NCI-H2196 treated with DMSO at 0.1 percent for 48 hours (cell line): Measurements from ENCODE around the gene MRPS18A.
"Not testable (repeated sequence)": the region's sequence is repeated elsewhere in the genome, so short reads cannot be mapped to it uniquely, and the experiment has no call there.

ENCODE experiments used
- DNase-seq: peaks from one replicate; lab custom pipeline; 2025; ENCODE audit not compliant: unreplicated experiment; lab: John Stamatoyannopoulos, UW

The MRPS18A gene

DNA sequence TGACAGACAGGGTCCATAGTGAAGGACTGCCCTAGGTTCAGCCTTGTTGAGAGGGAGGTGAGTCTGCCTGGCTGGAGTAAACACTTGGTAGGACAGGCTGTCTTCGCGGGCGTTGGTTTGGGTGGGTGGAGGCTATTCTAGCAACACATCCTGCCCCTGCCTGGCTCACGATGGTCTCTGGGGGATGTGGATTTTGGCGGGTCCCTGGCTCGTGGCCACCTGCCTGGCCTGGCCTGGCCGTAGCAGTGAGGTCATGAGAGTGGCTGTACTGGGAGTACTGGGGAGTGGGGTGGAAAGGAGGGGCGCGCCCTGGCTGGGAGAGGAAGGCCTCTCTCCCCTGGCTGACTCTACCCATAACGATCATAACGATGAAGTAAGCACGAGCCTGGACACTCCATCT is 30.2 kb upstream of the MRPS18A start:
- DNase-seq, result no peak

DNA sequence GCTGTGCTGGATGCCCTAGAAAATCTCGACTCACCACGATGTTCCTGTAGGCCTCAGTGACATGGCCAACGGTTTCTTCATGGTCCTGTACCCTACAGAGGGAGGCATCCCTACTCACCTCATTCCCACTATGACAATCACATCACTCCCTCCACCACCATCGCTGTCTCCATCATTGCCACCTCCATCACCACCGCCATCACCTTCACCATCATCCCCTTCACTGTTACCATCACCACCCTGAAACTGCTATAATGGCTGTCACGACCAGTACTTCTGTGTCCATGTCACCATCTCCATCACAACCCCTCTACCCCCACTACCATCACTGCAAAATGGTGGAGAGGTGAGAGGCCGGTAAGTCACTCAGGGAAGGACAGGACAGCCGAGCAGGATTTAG is 29.8 kb upstream of the MRPS18A start:
- DNase-seq, result no peak

- no peak for DNase-seq
Measured at GRCh38 chr6:43716099-43716498, 28.5 kb upstream of the MRPS18A start.

DNA sequence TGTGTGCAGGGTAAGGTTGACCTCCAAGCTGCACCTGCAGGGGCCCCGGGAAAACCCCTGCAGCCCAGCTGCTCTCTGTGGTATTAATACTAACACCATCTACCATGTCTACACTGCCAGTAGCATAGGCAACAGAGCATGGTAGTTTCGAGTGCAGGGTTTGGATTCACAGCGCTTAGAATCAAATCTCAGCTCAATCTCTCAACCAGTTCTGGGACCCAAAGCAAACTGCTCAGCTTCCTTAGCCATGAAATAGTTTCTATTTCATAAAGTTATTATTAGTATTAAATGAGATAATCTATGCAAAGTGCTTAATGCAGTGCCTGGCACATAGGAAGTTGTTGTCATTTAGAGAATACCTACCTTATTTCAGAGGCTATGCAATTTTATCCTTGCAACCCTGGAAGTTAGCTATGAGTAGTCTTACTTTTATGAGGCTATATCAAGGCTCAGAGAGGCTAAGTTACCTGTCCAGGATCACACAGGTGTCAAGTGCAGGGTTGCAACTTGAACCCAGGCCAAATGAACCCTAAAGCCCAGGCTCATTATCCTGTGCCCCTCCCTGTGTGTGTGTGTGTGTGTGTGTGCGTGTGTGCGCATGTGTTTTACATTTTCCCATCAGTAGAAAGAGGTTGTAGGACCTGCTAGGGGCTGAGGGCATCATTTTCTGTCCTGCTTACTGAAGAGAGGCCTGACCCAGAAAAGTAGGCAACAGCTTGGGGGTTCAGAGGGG is 27.6 kb upstream of the MRPS18A start:
- no peak for DNase-seq

GRCh38 chr6:43714311-43715055 is 26.9 kb upstream of the MRPS18A start:
- no peak for DNase-seq

DNA sequence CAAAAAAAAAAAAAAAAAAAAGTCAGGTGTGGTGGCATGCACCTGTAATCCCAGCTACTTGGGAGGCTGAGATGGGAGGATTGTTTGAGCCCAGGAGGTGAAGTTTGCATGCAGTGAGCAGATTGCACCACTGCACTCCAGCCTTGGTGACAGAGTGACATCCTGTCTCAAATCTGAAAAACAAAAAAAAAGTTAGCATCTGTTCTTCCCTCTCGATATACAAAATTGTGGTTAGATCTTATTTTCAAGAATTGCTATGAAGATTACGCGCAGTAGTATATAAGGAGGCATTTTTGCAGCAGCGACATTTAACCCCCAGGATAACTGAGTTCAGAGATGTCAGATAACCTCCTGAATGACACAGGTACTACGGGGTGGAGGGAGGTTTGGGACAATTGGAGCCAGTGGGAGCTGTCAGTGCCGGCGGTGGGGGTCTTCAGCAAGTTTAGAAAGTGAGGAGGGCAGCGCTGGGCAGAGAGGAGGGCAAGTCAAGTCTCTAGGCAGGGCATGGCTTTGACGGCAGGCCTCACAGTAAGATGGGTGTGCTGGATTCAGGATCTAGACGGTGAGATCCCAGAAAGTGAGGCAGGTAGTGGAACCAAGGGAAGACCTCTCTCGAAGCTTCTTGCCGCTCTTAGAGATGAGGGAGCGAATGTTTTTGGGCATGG is 26.2 kb upstream of the MRPS18A start:
- no peak for DNase-seq

DNA sequence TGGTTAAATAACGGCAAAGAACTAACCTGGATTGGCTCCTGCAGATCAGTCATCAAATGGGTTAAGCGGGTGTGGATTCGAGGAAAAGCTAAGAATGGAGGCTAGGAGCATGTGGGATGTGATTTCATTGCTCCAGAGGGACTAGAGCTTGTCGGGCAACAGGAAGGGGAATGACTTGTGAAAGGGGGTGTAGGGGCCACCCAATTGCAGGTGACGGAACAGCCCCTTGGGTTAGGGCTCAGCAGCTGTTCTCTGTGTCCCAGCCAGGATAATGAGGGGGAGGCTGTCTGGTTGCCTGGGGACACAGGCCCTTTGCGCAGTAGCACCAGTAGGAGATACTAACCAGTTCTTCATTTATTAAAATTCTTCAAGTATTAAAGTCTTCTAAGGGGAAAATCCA is 25.0 kb upstream of the MRPS18A start:
- DNase-seq, result no peak

DNA sequence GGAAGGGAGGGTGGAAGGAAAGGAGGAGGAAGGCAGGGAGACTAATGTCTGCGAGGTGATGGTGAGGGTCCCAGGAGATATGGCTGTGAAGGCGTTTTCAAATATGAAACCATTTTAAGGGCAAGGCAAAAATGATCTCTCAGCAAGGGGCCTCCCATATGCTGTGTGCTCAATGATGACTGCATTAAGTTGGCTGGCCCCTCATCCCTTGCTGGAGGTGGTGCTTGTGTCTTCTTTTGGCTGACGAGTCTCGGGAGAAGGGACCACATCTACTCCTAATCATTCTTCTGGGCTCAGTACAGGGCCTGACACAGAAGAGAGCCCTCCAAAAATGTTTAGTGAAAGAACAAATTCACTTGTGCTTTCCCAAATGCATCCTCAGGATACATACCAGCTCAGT is 23.0 kb upstream of the MRPS18A start:
- DNase-seq, result no peak

- no peak for DNase-seq
Measured at GRCh38 chr6:43709654-43710303, 22.2 kb upstream of the MRPS18A start.

DNA sequence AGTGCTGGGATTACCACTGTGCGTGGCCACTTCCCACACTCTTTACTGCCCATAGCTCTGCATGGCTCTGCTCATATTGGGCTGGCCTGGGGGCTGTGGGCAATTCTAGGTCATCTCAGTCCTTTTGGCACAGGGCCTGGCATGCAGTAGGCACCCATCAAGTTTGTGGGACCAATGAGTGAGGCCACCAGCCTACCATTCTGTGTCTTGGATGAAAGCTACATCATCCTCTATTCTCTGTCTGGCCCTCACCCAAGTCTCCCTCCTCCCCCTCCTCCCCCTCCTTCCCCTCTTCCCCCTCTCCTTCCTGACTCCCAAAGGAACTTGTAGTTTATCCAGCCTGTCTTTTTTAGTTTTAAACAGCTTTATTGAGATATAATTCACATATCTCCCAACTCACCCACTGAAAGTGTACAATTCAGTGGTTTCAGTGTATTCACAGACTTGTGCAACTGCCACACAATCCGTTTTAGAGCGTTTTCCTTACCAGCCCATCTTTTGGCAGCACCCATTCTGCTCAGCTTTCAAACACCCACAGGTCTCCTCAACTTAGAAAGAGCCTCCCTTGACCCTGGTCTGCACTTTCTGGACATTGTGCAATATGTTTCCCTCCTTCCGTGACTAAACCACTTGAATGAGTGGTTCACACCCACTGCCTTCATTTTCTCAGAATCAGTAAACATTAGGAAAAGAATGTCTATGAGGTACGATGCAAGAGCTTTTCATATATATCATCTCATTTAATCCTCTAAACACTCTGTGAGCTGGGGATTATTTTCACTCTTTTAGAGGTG is 21.5 kb upstream of the MRPS18A start:
- no peak for DNase-seq

GRCh38 chr6:43707767-43708166 is 20.2 kb upstream of the MRPS18A start:
- no peak for DNase-seq

GRCh38 chr6:43707269-43707668 is 19.7 kb upstream of the MRPS18A start:
- no peak for DNase-seq

DNA sequence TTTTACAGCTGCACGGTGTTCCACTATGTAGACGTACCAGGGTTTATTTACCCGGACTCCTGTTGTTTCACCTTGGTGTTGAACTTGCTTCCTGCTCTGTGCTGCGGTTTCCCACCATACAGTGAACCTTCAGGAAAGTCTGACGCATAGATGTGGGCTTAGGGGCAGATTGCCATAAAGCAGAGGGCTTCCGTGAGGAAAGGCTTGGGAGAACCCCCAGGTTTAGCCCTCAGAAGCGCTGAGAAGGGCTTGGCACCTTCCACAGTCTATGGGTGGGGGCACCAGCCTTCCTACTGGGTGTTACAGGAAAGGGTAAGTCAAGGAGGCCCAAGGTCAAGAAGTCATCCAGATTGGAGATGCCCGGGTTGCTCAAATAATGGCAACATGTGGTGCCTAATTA is 19.2 kb upstream of the MRPS18A start:
- no peak for DNase-seq

DNA sequence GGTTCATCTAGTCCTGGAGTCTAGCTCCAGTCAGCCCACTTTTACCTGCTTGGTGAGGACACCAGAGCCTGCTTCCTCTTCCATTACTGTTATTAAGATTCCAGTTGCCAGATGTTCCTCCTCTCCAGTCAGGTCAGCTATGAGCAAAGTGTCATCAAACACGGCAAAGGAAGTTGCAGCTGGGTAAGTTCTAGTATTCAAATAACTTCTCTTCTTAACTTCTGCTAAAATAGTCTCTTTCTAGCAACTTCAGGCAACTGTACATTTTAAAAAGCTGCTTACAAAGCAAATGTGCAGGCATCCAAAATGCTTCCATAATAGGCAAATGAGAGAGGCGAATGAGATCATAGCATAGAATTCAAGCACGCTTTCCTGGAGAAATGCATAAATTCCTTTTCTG is 18.4 kb upstream of the MRPS18A start:
- DNase-seq, result no peak

GRCh38 chr6:43703512-43704429 is 16.2 kb upstream of the MRPS18A start:
- DNase-seq, result no peak

DNA sequence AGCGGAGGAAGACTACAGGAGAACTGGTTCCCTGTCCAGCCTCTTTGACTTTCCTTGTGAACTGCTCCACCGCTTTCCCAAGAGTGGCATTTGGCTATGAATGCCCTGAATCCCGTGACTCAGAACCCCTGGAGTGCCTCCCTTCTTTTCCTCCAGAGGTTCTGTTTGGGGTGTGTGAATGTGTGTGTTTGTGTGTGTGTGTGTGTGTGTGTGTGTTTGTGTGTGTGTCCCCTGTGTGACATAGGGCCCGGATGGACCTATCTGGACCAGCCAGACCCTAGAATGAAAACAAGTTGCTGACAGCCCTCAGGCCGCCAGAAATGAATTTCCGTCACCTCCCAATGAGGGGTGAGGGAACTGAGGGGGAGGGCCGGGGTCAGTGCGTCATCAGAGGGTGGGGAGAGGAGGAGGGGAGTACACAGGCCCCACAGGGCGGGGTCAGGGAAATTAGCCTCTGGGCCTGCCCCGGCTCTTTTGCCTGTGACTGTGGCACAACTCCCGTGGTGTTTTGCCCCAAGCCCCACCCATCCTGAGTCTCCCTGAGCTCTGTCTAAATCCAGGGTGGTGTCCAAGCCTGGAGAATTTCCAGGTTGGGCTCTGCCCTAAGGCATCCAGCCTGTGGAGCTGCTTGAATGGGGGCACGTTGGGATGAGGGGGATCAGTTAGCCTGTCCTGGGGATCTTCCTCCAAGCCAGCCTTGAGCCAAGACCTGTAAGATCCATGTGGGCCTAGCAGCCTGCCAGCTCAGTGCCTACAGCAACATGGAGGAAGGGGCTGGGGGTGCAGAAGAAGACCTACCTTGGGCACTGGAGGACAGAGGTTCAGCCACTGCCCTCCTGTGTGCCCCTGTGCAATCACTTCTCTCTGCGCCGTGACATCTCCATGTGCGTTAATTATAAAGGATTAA is 15.2 kb upstream of the MRPS18A start:
- no peak for DNase-seq

- no peak for DNase-seq
Measured at GRCh38 chr6:43702171-43702533, 14.6 kb upstream of the MRPS18A start.

- not testable (repeated sequence) for DNase-seq
Measured at GRCh38 chr6:43700939-43701560, 13.5 kb upstream of the MRPS18A start.
